ENCODE results near the gene RAB22A. TPM values are rescaled to one million over a fixed set of nuclear protein-coding genes. Genes with fewer than 3 reads are reported as not detected.

RAB22A gene
- total RNA-seq, 2 donors from 2014 or later = 16.9 to 20.4 TPM

DNA sequence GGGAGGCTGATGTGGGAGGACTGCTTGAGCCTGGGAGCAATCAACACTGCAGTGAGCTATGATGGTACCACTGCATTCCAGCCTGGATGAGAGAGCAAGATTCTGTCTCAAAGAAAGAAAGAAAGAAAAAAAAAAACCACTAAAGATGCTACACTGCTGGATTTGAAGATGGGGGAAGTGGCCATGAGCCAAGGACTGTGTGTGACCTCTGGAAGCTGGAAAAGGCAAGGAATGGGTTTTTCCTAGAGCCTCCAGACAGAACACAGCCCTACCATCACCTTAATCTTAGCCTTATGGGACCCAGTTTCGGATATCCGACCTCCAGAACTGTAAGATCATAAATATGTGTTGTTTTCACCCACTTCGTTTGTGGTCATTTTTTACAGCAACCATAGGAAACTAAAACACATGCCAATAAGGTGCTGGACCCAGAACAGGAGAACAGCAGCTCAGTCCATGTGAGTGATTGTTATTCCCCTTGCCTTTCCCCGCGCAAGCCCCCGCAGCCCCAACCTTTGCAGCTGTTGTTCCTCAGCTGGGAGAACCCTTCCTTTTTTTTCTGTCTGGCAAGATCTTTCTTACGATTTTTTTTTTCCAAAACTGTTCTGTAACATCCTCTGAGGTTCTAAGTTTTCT lies 68.4 kb downstream of the RAB22A start:
- TF ChIP-seq CTCF (IDR thresholded peaks at IDR 0.05) (no peak), POLR2A (IDR thresholded peaks at IDR 0.05) (no peak), POLR2AphosphoS5 (IDR thresholded peaks at IDR 0.05) (no peak)
- DNase-seq (ENCODE audit: low spot score) = no peak
- Histone ChIP-seq H3K4me3 (no peak overlapping the region), H3K9me3 (no peaks in the 10 kb centered on the region), H3K4me1 (replicated peaks) (no peaks in the 10 kb centered on the region), H3K36me3 (no peaks in the 10 kb centered on the region), H3K27me3 (replicated peaks; ENCODE audit: insufficient read depth) (no peaks in the 10 kb centered on the region), H3K27ac (no peak overlapping the region)
- intact Hi-C loops (cut with DNase I) = no loop called here
- 66% methylated on average over 7 of the region's 7 CpGs for WGBS

- 69% methylated on average over 3 of the region's 3 CpGs for WGBS
- DNase-seq (ENCODE audit: low spot score) = no peak
- H3K27ac ChIP-seq = no peak overlapping the region
- no peak for TF ChIP-seq CTCF (IDR thresholded peaks at IDR 0.05)
- no peak for TF ChIP-seq POLR2A (IDR thresholded peaks at IDR 0.05)
- no peak for TF ChIP-seq POLR2AphosphoS5 (IDR thresholded peaks at IDR 0.05)
- no peaks in the 10 kb centered on the region for H3K9me3 ChIP-seq
- H3K4me1 ChIP-seq (replicated peaks) = no peaks in the 10 kb centered on the region
- intact Hi-C loops (cut with DNase I) = no loop called here
- H3K36me3 ChIP-seq = no peaks in the 10 kb centered on the region
- H3K4me3 ChIP-seq = no peak overlapping the region
- no peaks in the 10 kb centered on the region for H3K27me3 ChIP-seq (replicated peaks; ENCODE audit: insufficient read depth)
Observed at GRCh38 chr20:58378704-58379103, 69.2 kb downstream of the RAB22A start.

DNA sequence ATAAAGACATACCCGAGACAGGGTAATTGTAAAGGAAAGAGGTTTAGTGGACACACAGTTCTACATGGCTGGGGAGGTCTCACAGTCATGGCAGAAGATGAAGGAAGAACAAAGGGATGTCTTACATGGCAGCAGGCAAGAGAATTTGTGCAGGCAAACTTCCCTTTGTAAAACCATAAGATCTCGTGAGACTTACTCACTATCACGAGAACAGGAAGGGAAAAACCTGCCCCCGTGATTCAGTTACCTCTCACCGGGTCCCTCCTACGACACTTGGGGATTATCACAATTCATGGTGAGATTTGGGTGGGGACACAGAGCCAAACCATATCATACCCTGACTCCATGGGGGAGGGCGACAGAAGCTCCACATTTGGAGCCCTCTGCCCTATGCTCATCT lies 72.1 kb downstream of the RAB22A start:
- Histone ChIP-seq H3K36me3 (no peaks in the 10 kb centered on the region), H3K27ac (no peak overlapping the region), H3K4me1 (replicated peaks) (no peaks in the 10 kb centered on the region), H3K4me3 (no peak overlapping the region), H3K27me3 (replicated peaks; ENCODE audit: insufficient read depth) (no peaks in the 10 kb centered on the region), H3K9me3 (no peaks in the 10 kb centered on the region)
- no peak for TF ChIP-seq POLR2AphosphoS5 (IDR thresholded peaks at IDR 0.05)
- TF ChIP-seq CTCF (IDR thresholded peaks at IDR 0.05) = no peak
- TF ChIP-seq POLR2A (IDR thresholded peaks at IDR 0.05) = no peak
- WGBS = 91% methylated on average over 7 of the region's 7 CpGs
- DNase-seq (ENCODE audit: low spot score) = no peak
- intact Hi-C loops (cut with DNase I) = no loop called here

DNA sequence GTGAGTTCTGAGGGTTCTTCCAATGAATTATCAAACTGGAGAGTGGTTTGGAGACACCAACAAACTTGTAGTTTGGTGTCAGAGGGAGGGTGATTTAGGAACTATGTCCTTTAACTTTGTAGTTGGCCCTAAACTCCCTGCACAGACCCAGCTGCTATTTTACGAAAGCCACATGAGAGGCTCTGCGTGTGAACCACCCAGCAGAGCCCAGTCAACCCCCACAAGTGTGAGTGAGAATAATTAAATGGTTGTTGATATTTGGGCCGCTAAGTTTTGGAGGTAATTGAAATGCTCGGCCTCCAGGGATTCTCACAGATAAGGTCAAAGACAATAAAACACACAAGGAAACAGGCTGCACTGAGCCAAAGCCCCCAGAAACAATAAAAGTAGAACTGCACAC lies 72.6 kb downstream of the RAB22A start:
- Histone ChIP-seq H3K36me3 (no peaks in the 10 kb centered on the region), H3K4me3 (no peak overlapping the region), H3K27me3 (replicated peaks; ENCODE audit: insufficient read depth) (no peaks in the 10 kb centered on the region), H3K9me3 (no peaks in the 10 kb centered on the region), H3K4me1 (replicated peaks) (no peaks in the 10 kb centered on the region), H3K27ac (no peak overlapping the region)
- 63% methylated on average over 4 of the region's 4 CpGs for WGBS
- TF ChIP-seq POLR2AphosphoS5 (IDR thresholded peaks at IDR 0.05) (no peak), POLR2A (IDR thresholded peaks at IDR 0.05) (no peak), CTCF (IDR thresholded peaks at IDR 0.05) (no peak)
- DNase-seq (ENCODE audit: low spot score) = no peak
- intact Hi-C loops (cut with DNase I) = no loop called here

GRCh38 chr20:58384821-58385220 lies 75.3 kb downstream of the RAB22A start:
- H3K27me3 ChIP-seq (replicated peaks; ENCODE audit: insufficient read depth) = no peaks in the 10 kb centered on the region
- no peaks in the 10 kb centered on the region for H3K9me3 ChIP-seq
- no peak overlapping the region for H3K27ac ChIP-seq
- no peaks in the 10 kb centered on the region for H3K36me3 ChIP-seq
- H3K4me1 ChIP-seq (replicated peaks) = no peaks in the 10 kb centered on the region
- no peak overlapping the region for H3K4me3 ChIP-seq
- no peak for DNase-seq (ENCODE audit: low spot score)
- intact Hi-C loops (cut with DNase I) = loop anchor here (5.0 kb wide), 1 partner anchor 78 kb away; the partner anchor contains the start of gene RAB22A
- TF ChIP-seq POLR2AphosphoS5 (IDR thresholded peaks at IDR 0.05) (no peak), CTCF (IDR thresholded peaks at IDR 0.05) (no peak), POLR2A (IDR thresholded peaks at IDR 0.05) (no peak)
- WGBS = 86% methylated on average over 5 of the region's 5 CpGs
